Measurements from ENCODE around the gene YIF1A.

Gene YIF1A

GRCh38 chr11:66321606-66322005 is 32.7 kb upstream of the YIF1A start:
- H3K36me3 ChIP-seq (ENCODE audit: control insufficient read depth in 2 of 2, insufficient read depth in 1 of 2, low read length in 2 of 2) = no peaks in the 10 kb centered on the region
- no peaks in the 10 kb centered on the region for H3K9me3 ChIP-seq (ENCODE audit: control insufficient read depth, insufficient read depth, low read depth, low read length)
- H3K4me1 ChIP-seq (ENCODE audit: control insufficient read depth, insufficient read depth, low read length) = no peaks in the 10 kb centered on the region
- POLR2A ChIA-PET = interaction anchor here (0.6 to 0.7 kb wide), 2 partner anchors 9 to 19 kb away, joined by 3 to 5 read pairs; no protein-coding TSS in a partner anchor
- no peak for TF ChIP-seq ZNF776 (tag by site-specific recombination; IDR thresholded peaks at IDR 0.05; ENCODE audit: borderline replicate concordance)
- no peak for TF ChIP-seq ELK4 (IDR thresholded peaks at IDR 0.05; ENCODE audit: borderline replicate concordance, low read depth, low read length)
- no peak for TF ChIP-seq ZIC2 (tag by site-specific recombination; IDR thresholded peaks at IDR 0.05)
- no peak for TF ChIP-seq CTCF (tag by site-specific recombination; IDR thresholded peaks at IDR 0.05)
- TF ChIP-seq ZBTB11 (tag by site-specific recombination; conservative IDR thresholded peaks at IDR 0.05; ENCODE audit: low read depth) = no peak
- TF ChIP-seq PRDM1 (tag by site-specific recombination; IDR thresholded peaks at IDR 0.05) = no peak
- no peak for TF ChIP-seq FEZF1 (tag by site-specific recombination; IDR thresholded peaks at IDR 0.05)
- TF ChIP-seq ZBTB26 (tag by site-specific recombination; optimal IDR thresholded peaks at IDR 0.05) = no peak
- TF ChIP-seq ZBTB1 (tag by site-specific recombination; IDR thresholded peaks at IDR 0.05) = no peak
- no peak for TF ChIP-seq SCRT1 (tag by site-specific recombination; IDR thresholded peaks at IDR 0.05; ENCODE audit: borderline replicate concordance)
- TF ChIP-seq ZNF558 (tag by site-specific recombination; IDR thresholded peaks at IDR 0.05) = no peak
- no peak for TF ChIP-seq ZNF202 (tag by site-specific recombination; IDR thresholded peaks at IDR 0.05; ENCODE audit: borderline replicate concordance)
- no peak for TF ChIP-seq ZNF692 (tag by site-specific recombination; IDR thresholded peaks at IDR 0.05)
- no peak for TF ChIP-seq OSR2 (tag by site-specific recombination; IDR thresholded peaks at IDR 0.05)
- no peak for TF ChIP-seq ZNF362 (tag by site-specific recombination; IDR thresholded peaks at IDR 0.05)
- TF ChIP-seq MZF1 (tag by site-specific recombination; IDR thresholded peaks at IDR 0.05; ENCODE audit: borderline replicate concordance) = no peak
- TF ChIP-seq ZSCAN18 (tag by site-specific recombination; IDR thresholded peaks at IDR 0.05) = no peak
- no peak for TF ChIP-seq ZNF473 (tag by site-specific recombination; IDR thresholded peaks at IDR 0.05)
- TF ChIP-seq ZNF777 (tag by site-specific recombination; IDR thresholded peaks at IDR 0.05; ENCODE audit: borderline replicate concordance) = no peak
- no peak for TF ChIP-seq ZFP3 (tag by site-specific recombination; IDR thresholded peaks at IDR 0.05; ENCODE audit: low read depth)
- CTCF ChIA-PET = interaction anchor here (2.0 kb wide), 1 partner anchor 9 kb away, joined by 18 read pairs; no protein-coding TSS in a partner anchor
- H3K4me3 ChIP-seq (ENCODE audit: low read depth, low read length) = no peak overlapping the region
- H3K27ac ChIP-seq (ENCODE audit: extremely low read depth, low read depth, low read length) = no peak overlapping the region

Measured in HEK293 (cell line).